Neural progenitor cell (in vitro differentiated cells): ENCODE measurements around the gene CHMP2A.

ENCODE experiments used
- CTCF ChIP-seq: fragments of 200-600 bp; sonication (generic); IDR thresholded peaks from 2 replicates; pipeline ENCODE4 v1.5.1; 2017; ENCODE audit warnings: antibody characterized with exemption, mild to moderate bottlenecking
- EZH2 ChIP-seq: fragments of 200-600 bp; sonication (generic); IDR thresholded peaks from 2 replicates; pipeline ENCODE4 v1.6.1; 2017; ENCODE audit warnings: antibody characterized with exemption, mild to moderate bottlenecking, moderate library complexity
- EZH2phosphoT487 ChIP-seq: fragments of 200-600 bp; sonication (generic); IDR thresholded peaks from 2 replicates; pipeline ENCODE4 v1.6.1; 2017; ENCODE audit warnings: antibody characterized with exemption

GRCh38 chr19:58558066-58558622 lies 3.2 kb upstream of the CHMP2A start, which contains the start of gene UBE2M:
- TF ChIP-seq CTCF (no peak), EZH2 (no peak), EZH2phosphoT487 (no peak)
